ENCODE data around the gene FRAS1.

- no peak for TF ChIP-seq CTCF (IDR thresholded peaks at IDR 0.05; ENCODE audit: borderline replicate concordance, extremely low read depth, low read length, poor library complexity, severe bottlenecking)
- no peak for TF ChIP-seq EZH2 (IDR thresholded peaks at IDR 0.05; ENCODE audit: borderline replicate concordance, low read depth, low read length, severe bottlenecking)
These were observed 436.6 kb downstream of the FRAS1 start for GRCh38 chr4:78493731-78494130.

Data from DND-41 (cell line).